Thymus (tissue), 11 donors: ENCODE measurements around the gene ZNF574. TPM values are rescaled to one million over a fixed set of nuclear protein-coding genes. Genes with fewer than 3 reads are reported as not detected.

Source experiments
- DNase-seq, 9 donors: peaks; one replicate each; pipeline ENCODE4 v3.0.0-alpha.2; 2013; ENCODE audit warnings: low spot score in 9 of 9, low read depth in 6 of 9, missing footprints in 1 of 9
- H3K27ac ChIP-seq, 2 donors: one replicate each; pipeline ENCODE4 v1.5.1; 2013; ENCODE audit warnings: control low read depth in 1 of 2, low read depth in 1 of 2, low read length in 1 of 2, mild to moderate bottlenecking in 1 of 2, moderate library complexity in 1 of 2
- H3K27me3 ChIP-seq, 2 donors: one replicate each; pipeline ENCODE4 v1.5.1; 2013; ENCODE audit warnings: low read length in 1 of 2; ENCODE audit not compliant: control insufficient read depth in 2 of 2, insufficient read depth in 1 of 2
- H3K36me3 ChIP-seq, 2 donors: one replicate each; pipeline ENCODE4 v1.5.1; 2013; ENCODE audit warnings: low read length in 1 of 2, mild to moderate bottlenecking in 1 of 2, moderate library complexity in 1 of 2; ENCODE audit not compliant: control insufficient read depth in 2 of 2, insufficient read depth in 2 of 2
- H3K4me1 ChIP-seq, 2 donors: one replicate each; pipeline ENCODE4 v1.5.1; 2013; ENCODE audit warnings: low read length in 2 of 2; ENCODE audit not compliant: control insufficient read depth in 2 of 2, insufficient read depth in 2 of 2
- H3K4me3 ChIP-seq, 2 donors: one replicate each; pipeline ENCODE4 v1.5.1; 2013; ENCODE audit warnings: low read length in 2 of 2, control low read depth in 1 of 2, mild to moderate bottlenecking in 1 of 2
- H3K9me3 ChIP-seq, 2 donors: one replicate each; pipeline ENCODE4 v1.5.1; 2013; ENCODE audit warnings: low read length in 1 of 2, mild to moderate bottlenecking in 1 of 2; ENCODE audit not compliant: control insufficient read depth in 2 of 2, insufficient read depth in 1 of 2
- WGBS: extraction: QIAGEN DNeasy Blood & Tissue Kit; methylation state at CpG from one replicate; pipeline ENCODE4 v1.1.7; 2013; 5-methylcytosine and 5-hydroxymethylcytosine counted together
- polyA plus RNA-seq: library from polyadenylated mRNA; stranded (reverse); fragments of 200-250 nt; gene quantifications from one replicate; pipeline ENCODE4 v1.2.3, GENCODE V29; 2013
- total RNA-seq: library from RNA; stranded (reverse); fragments of 120-200 nt; gene quantifications from one replicate; pipeline ENCODE4 v1.2.4, GENCODE V29; 2013
- donor health status: healthy.

The ZNF574 gene
- total and polyA plus RNA-seq, 2 donors: 5.7 to 6.0 TPM

GRCh38 chr19:42115219-42115618, 39.3 kb downstream of the ZNF574 start:
- Histone ChIP-seq H3K9me3 (no peaks in the 10 kb centered on the region), H3K36me3 (peaks cover 0 to 2% of the 10 kb centered on the region in 2 donors), H3K4me3 (no peak overlapping the region), H3K27me3 (peaks cover 0 to 2% of the 10 kb centered on the region in 2 donors), H3K4me1 (peaks cover 0 to 11% of the 10 kb centered on the region in 2 donors), H3K27ac (no peak overlapping the region)
- no peak for DNase-seq
- 72% methylated on average over 4 of the region's 4 CpGs for WGBS

DNA sequence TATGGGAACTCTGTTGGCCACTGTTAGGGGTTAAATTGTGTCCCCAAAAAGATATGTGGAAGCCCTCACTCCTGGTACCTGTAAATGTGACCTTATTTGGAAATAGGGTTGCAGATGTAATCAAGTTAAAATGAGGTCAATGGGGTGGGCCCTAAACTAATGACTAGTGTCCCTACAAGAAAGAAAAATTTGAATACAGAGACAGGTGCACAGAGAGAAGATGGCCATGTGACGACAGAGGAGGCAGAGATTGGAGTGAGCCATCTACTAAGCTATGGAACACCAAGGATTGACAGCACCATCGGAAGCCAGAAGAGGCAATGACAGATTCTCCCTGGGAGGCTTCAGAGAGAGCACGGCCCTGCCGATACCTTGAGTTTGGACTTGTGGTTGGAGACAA, 39.7 kb downstream of the ZNF574 start:
- 96% methylated on average over 4 of the region's 4 CpGs for WGBS
- H3K9me3 ChIP-seq: no peaks in the 10 kb centered on the region
- no peak overlapping the region for H3K27ac ChIP-seq
- peaks cover 0 to 11% of the 10 kb centered on the region in 2 donors for H3K4me1 ChIP-seq
- DNase-seq: no peak
- peaks cover 0 to 2% of the 10 kb centered on the region in 2 donors for H3K36me3 ChIP-seq
- H3K4me3 ChIP-seq: no peak overlapping the region
- H3K27me3 ChIP-seq: peaks cover 0 to 2% of the 10 kb centered on the region in 2 donors

- Histone ChIP-seq H3K4me1 (peaks cover 0 to 15% of the 10 kb centered on the region in 2 donors), H3K9me3 (no peaks in the 10 kb centered on the region), H3K27me3 (peaks cover 0 to 2% of the 10 kb centered on the region in 2 donors), H3K27ac (no peak overlapping the region), H3K36me3 (peaks cover 0 to 2% of the 10 kb centered on the region in 2 donors), H3K4me3 (no peak overlapping the region)
- 96% methylated on average over 20 of the region's 20 CpGs for WGBS
- no peak for DNase-seq
Measured at GRCh38 chr19:42116308-42117075, 40.5 kb downstream of the ZNF574 start.

DNA sequence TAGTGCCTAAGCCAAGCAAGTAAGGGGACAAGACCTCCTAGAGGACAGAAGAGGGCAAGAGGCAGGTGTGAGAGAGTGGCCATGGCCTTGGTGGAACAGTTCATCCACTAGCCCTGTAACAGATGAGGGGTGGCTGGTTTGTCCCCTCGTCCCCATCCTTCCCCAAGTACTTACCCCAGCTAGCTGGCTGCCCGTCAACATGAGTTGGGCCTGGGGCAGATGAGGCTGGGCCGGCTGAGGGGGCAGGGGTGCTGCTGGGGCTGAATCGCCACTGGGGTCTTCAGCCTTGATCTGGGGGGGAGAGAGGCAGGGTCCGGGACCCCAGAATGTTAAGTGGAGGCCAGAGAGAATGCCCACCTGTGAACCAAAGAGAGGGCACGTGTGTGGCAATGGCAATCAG, 41.1 kb downstream of the ZNF574 start:
- H3K4me1 ChIP-seq: peaks cover 0 to 20% of the 10 kb centered on the region in 2 donors
- peaks cover 0 to 2% of the 10 kb centered on the region in 2 donors for H3K36me3 ChIP-seq
- WGBS: 98% methylated on average over 6 of the region's 6 CpGs

DNA sequence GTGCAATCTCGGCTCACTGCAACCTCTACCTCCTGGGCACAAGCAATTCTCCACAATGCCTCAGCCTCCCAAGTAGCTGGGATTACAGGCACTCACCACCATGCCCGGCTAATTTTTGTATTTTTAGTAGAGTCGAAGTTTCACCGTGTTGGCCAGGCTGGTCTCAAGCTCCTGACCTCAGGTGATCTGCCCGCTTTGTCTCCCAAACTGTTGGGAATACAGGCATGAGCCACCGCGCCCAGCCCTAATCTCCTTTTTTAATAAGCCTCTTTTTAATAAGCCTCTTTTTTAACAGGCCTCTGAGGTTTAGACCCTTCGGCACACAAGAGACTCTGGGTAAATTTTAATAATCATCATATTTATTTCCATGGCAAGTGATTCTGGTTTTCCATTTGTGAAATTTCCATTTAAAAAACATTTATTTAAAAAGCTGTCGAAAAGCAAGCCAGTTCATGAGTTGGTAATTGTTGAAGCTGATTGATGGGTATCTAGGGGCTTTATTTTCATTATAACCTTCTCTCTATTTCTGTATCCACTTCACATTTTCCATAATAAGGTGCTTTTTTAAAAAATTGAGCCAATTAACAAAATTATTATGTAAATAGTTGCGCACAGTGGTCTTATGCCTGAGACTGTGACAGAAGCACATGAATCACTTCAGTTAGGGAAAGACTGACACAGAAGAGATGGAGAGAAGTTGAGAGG, 44.5 kb downstream of the ZNF574 start:
- no peak for DNase-seq
- peaks cover 0 to 21% of the 10 kb centered on the region in 2 donors for H3K4me1 ChIP-seq
- peaks cover 0 to under 1% of the 10 kb centered on the region in 2 donors for H3K27me3 ChIP-seq
- peaks cover 0 to 2% of the 10 kb centered on the region in 2 donors for H3K36me3 ChIP-seq
- H3K9me3 ChIP-seq: no peaks in the 10 kb centered on the region
- H3K4me3 ChIP-seq: no peak overlapping the region
- no peak overlapping the region for H3K27ac ChIP-seq
- 98% methylated on average over 10 of the region's 10 CpGs for WGBS

More for the DNA sequence above, 41.1 kb downstream of the ZNF574 start:
- no peak overlapping the region for H3K27ac ChIP-seq
- no peak overlapping the region for H3K4me3 ChIP-seq
- no peaks in the 10 kb centered on the region for H3K9me3 ChIP-seq
- no peak for DNase-seq
- H3K27me3 ChIP-seq: peaks cover 0 to 2% of the 10 kb centered on the region in 2 donors

GRCh38 chr19:42121036-42121621, 45.2 kb downstream of the ZNF574 start:
- peaks cover 0 to 2% of the 10 kb centered on the region in 2 donors for H3K27me3 ChIP-seq
- H3K4me1 ChIP-seq: peaks cover 0 to 21% of the 10 kb centered on the region in 2 donors
- WGBS: 66% methylated on average over 5 of the region's 5 CpGs
- no peak overlapping the region for H3K4me3 ChIP-seq
- no peak for DNase-seq
- H3K9me3 ChIP-seq: no peaks in the 10 kb centered on the region
- peaks cover 0 to 2% of the 10 kb centered on the region in 2 donors for H3K36me3 ChIP-seq
- H3K27ac ChIP-seq: peak overlapping the region in 1 of 2 donors; percentile 3

DNA sequence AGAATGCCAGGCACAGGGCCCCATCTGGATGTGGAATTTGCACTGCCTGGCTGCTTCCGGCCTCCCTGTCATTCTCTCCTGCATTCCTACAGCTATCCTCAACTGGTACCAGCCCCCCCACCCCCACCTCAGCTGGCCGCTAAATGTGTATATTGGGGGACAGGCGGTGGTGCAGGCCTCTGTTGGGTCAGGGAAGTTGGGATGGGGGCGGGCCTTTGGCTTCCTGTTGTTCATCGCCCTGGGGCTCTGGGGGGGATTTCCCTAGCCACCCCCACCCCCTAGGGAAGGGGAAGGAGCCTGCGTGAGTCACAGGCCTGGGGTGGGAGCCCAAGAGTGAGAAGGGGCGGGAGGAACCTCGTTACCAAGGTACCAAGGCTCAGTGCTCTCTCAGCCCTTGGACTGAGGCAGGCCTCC, 45.7 kb downstream of the ZNF574 start:
- Histone ChIP-seq H3K4me3 (no peak overlapping the region), H3K4me1 (peaks cover 0 to 21% of the 10 kb centered on the region in 2 donors), H3K27ac (peak overlapping the region in 1 of 2 donors; percentile 3), H3K9me3 (no peaks in the 10 kb centered on the region), H3K27me3 (peaks cover 0 to 2% of the 10 kb centered on the region in 2 donors), H3K36me3 (peaks cover 0 to under 1% of the 10 kb centered on the region in 2 donors)
- 19% methylated on average over 8 of the region's 8 CpGs for WGBS
- DNase-seq: peak in 1 of 9 donors; percentile 56

GRCh38 chr19:42122691-42123607, 47.0 kb downstream of the ZNF574 start:
- no peak for DNase-seq
- 92% methylated on average over 17 of the region's 17 CpGs for WGBS

More at GRCh38 chr19:42122691-42123607, 47.0 kb downstream of the ZNF574 start:
- no peaks in the 10 kb centered on the region for H3K9me3 ChIP-seq
- peak overlapping the region in 1 of 2 donors; percentile 37 for H3K27ac ChIP-seq
- H3K36me3 ChIP-seq: no peaks in the 10 kb centered on the region
- no peak overlapping the region for H3K4me3 ChIP-seq
- H3K4me1 ChIP-seq: peaks cover 0 to 21% of the 10 kb centered on the region in 2 donors
- H3K27me3 ChIP-seq: peaks cover 0 to 2% of the 10 kb centered on the region in 2 donors
